Measurements from ENCODE around the gene CTNNA2. TPM values are rescaled to one million over a fixed set of nuclear protein-coding genes. Genes with fewer than 3 reads are reported as not detected.

Gene CTNNA2
- total and polyA plus RNA-seq, 7 experiments from 2014 or later = not detected

DNA sequence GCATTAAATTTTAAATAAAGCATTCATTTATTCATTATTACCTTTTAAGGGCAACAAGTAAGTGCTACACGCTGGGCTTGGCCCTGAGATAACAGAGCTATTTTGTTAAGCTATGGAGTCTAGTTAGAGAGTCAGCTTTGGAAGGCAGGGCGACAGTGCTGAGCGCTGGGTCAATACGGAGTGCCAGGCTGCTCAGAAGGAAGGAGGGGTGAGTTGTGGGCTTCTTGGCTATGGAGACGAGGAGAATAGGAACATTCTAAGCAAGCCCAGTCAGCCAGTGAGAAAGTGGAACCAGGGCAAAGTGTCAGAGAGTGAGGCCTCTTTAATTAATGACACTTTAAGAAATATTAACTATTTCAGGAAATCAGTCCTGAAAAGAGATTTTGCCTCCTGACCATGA, 503.3 kb downstream of the CTNNA2 start:
- H3K36me3 ChIP-seq (ENCODE audit: control insufficient read depth in 2 of 3, insufficient read depth in 3 of 3, low read length in 3 of 3) = no peaks in the 10 kb centered on the region
- H3K4me1 ChIP-seq (ENCODE audit: control insufficient read depth in 2 of 2, insufficient read depth in 2 of 2, low read length in 2 of 2) = no peaks in the 10 kb centered on the region
- no peaks in the 10 kb centered on the region for H3K36me3 Mint-ChIP-seq
- ATAC-seq (no peak), DNase-seq (no peak)
- H3K27ac ChIP-seq (ENCODE audit: low read depth, low read length) = no peak overlapping the region
- no peak overlapping the region for H3K27ac Mint-ChIP-seq
- no peaks in the 10 kb centered on the region for H3K9me3 ChIP-seq (ENCODE audit: control insufficient read depth in 2 of 3, low read length in 3 of 3)
- H3K4me3 ChIP-seq (ENCODE audit: low read length) = no peak overlapping the region
- intact Hi-C loops (cut with micrococcal nuclease) = no loop called here
- no peaks in the 10 kb centered on the region for H3K27me3 Mint-ChIP-seq
- no peaks in the 10 kb centered on the region for H3K4me1 Mint-ChIP-seq
- ChIA-PET CTCF (no interaction called here), POLR2A (no interaction called here)
- no peak overlapping the region for H3K4me3 Mint-ChIP-seq
- H3K27me3 ChIP-seq (ENCODE audit: control insufficient read depth in 2 of 2, insufficient read depth in 2 of 2, low read length in 2 of 2) = no peaks in the 10 kb centered on the region
- peaks cover 0 to 7% (median 0%) of the 10 kb centered on the region in 11 donors for H3K9me3 Mint-ChIP-seq

DNA sequence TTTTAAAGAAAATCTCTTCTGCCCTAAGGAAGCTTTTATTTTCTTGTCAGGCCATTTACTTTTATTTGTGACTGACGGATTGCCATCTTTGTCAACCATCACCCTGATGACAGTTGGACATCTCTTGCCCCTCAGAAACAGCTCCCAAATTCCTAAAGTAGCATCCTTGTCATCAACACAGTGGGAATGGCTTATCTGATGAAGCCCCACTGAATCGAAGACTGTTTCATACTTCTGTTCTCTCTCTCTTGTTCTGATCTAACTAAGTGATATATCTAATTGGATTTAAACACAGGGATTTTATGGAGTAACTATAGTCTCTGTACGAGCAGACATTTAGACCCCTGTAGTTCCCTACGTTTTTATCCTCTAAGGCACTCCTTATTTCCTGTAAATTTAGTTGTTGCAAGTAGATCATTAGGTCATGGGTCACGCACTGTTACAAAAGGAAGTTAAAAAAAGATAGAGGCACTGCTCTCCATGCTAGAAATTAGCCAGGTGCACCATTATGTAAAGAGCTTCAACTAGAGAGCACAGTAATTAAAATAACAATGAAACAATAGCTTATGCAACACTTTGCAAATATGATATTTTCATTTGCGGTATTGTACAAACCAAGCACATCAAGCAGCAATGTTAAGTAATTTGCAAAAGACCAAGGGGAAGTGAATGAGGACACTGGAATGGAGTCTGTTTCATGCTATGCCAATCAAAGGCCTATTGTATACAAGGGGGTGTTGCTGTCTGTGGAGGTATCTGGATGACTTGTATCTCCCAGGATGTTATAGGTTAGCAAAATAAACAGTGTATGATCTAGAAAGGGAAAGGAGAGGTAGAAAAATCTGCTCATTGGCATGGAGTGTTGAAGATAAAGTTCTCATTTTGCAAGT, 507.0 kb downstream of the CTNNA2 start:
- no peak for DNase-seq
- ATAC-seq = no peak
- no peaks in the 10 kb centered on the region for H3K9me3 ChIP-seq (ENCODE audit: control insufficient read depth in 2 of 3, low read length in 3 of 3)
- no peaks in the 10 kb centered on the region for H3K4me1 Mint-ChIP-seq
- H3K27me3 Mint-ChIP-seq = peaks cover 0 to 4% (median 0%) of the 10 kb centered on the region in 5 donors
- H3K27ac Mint-ChIP-seq = no peak overlapping the region
- H3K36me3 ChIP-seq (ENCODE audit: control insufficient read depth in 2 of 3, insufficient read depth in 3 of 3, low read length in 3 of 3) = no peaks in the 10 kb centered on the region
- ChIA-PET POLR2A (no interaction called here), CTCF (no interaction called here)
- intact Hi-C loops (cut with micrococcal nuclease) = no loop called here
- no peaks in the 10 kb centered on the region for H3K27me3 ChIP-seq (ENCODE audit: control insufficient read depth in 2 of 2, insufficient read depth in 2 of 2, low read length in 2 of 2)
- H3K4me3 Mint-ChIP-seq = no peak overlapping the region
- no peaks in the 10 kb centered on the region for H3K4me1 ChIP-seq (ENCODE audit: control insufficient read depth in 2 of 2, insufficient read depth in 2 of 2, low read length in 2 of 2)
- no peaks in the 10 kb centered on the region for H3K36me3 Mint-ChIP-seq
- H3K27ac ChIP-seq (ENCODE audit: low read depth, low read length) = no peak overlapping the region
- no peak overlapping the region for H3K4me3 ChIP-seq (ENCODE audit: low read length)
- H3K9me3 Mint-ChIP-seq = peaks cover 0 to 4% (median 2%) of the 10 kb centered on the region in 11 donors

DNA sequence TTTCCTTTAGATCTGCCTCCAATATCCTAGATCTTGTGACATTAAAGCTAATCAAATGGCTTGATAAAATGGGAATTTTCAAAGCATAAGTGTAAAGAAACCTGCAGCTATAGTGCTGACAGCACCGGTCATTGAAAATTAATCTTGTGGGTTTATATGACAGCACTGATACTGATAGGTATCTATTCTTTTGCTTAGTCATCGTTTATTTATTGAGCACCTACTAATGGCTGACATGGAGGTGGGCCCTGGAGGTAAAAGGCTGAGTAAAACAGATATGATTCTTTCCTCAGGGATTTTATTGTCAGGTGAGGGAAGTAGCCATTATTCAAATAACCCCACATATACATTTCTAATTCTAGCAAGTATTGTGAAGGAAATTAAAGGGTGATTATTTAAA, 509.2 kb downstream of the CTNNA2 start:
- no peak for DNase-seq
- CTCF ChIA-PET = no interaction called here
- intact Hi-C loops (cut with micrococcal nuclease) = no loop called here

DNA sequence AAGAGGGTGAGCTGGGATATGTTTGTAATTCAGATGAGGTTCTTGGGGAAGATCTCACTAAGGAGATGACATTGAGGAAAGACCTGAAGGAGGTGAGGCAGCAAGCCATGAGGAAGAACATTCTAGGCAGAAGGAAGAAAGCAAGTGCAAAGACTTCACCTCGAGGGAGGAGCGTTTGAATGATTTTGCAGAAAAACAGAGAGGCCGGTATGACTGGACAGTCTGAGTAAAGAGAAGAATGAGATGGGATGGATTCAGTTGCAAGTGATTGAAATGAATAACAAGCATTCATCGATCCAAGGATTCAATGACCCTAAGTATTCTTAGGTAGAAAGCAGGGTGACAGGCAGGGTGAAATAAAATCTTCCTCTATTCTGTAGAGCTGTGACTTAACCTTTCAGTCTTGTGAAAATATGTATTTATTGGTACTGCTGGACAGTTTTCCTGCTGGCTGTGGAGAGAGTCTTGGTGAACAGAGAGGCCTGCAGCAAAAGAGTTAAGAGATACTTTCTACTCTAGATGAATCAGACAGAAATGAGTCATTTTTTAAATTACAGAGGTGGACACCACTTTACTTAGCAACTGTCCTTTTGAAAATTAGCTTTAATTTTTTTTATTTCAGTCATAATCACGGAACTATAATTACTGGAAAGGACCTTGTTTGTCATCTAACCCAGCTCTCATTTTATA, 513.3 kb downstream of the CTNNA2 start:
- ChIA-PET CTCF (no interaction called here), POLR2A (no interaction called here)
- Mint-ChIP-seq H3K27me3 (peaks cover 0 to 7% (median 0%) of the 10 kb centered on the region in 5 donors), H3K4me3 (no peak overlapping the region), H3K4me1 (no peaks in the 10 kb centered on the region), H3K9me3 (peaks cover 0 to 18% (median 5%) of the 10 kb centered on the region in 11 donors), H3K36me3 (no peaks in the 10 kb centered on the region), H3K27ac (no peak overlapping the region)
- no peak for ATAC-seq
- Histone ChIP-seq H3K27ac (ENCODE audit: low read depth, low read length) (no peak overlapping the region), H3K27me3 (ENCODE audit: control insufficient read depth in 2 of 2, insufficient read depth in 2 of 2, low read length in 2 of 2) (no peaks in the 10 kb centered on the region), H3K36me3 (ENCODE audit: control insufficient read depth in 2 of 3, insufficient read depth in 3 of 3, low read length in 3 of 3) (no peaks in the 10 kb centered on the region), H3K9me3 (ENCODE audit: control insufficient read depth in 2 of 3, low read length in 3 of 3) (no peaks in the 10 kb centered on the region), H3K4me3 (ENCODE audit: low read length) (no peak overlapping the region), H3K4me1 (ENCODE audit: control insufficient read depth in 2 of 2, insufficient read depth in 2 of 2, low read length in 2 of 2) (no peaks in the 10 kb centered on the region)
- no peak for DNase-seq
- intact Hi-C loops (cut with micrococcal nuclease) = no loop called here

More for the DNA sequence above, 509.2 kb downstream of the CTNNA2 start:
- ATAC-seq = no peak
- POLR2A ChIA-PET = no interaction called here
- Histone ChIP-seq H3K4me1 (ENCODE audit: control insufficient read depth in 2 of 2, insufficient read depth in 2 of 2, low read length in 2 of 2) (no peaks in the 10 kb centered on the region), H3K27ac (ENCODE audit: low read depth, low read length) (no peak overlapping the region), H3K9me3 (ENCODE audit: control insufficient read depth in 2 of 3, low read length in 3 of 3) (no peaks in the 10 kb centered on the region), H3K36me3 (ENCODE audit: control insufficient read depth in 2 of 3, insufficient read depth in 3 of 3, low read length in 3 of 3) (no peaks in the 10 kb centered on the region), H3K4me3 (ENCODE audit: low read length) (no peak overlapping the region), H3K27me3 (ENCODE audit: control insufficient read depth in 2 of 2, insufficient read depth in 2 of 2, low read length in 2 of 2) (no peaks in the 10 kb centered on the region)
- peaks cover 0 to 7% (median 0%) of the 10 kb centered on the region in 5 donors for H3K27me3 Mint-ChIP-seq
- peaks cover 0 to 12% (median 2%) of the 10 kb centered on the region in 11 donors for H3K9me3 Mint-ChIP-seq
- H3K27ac Mint-ChIP-seq = no peak overlapping the region
- H3K4me1 Mint-ChIP-seq = no peaks in the 10 kb centered on the region
- H3K4me3 Mint-ChIP-seq = no peak overlapping the region
- no peaks in the 10 kb centered on the region for H3K36me3 Mint-ChIP-seq

DNA sequence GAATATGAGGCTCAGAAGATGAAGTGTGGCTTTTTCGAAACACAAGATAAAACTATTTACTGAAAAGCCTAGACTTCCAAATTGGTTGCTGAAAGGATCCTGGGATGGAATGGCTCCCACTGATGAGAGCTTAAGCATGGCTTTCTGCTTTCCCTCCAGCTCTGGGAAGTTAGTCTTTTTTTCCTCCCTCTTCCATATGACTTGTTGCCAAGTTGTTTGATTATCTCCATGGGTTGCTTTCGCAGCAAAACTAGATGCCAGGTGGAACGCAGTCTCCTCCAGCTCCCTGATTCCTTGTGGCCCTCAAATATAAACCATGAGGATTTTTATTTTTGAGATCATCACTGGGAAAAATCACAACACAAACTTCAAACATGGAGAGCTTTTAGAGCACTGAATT, 515.2 kb downstream of the CTNNA2 start:
- POLR2A ChIA-PET = no interaction called here
- Mint-ChIP-seq H3K4me3 (no peak overlapping the region), H3K36me3 (no peaks in the 10 kb centered on the region), H3K4me1 (no peaks in the 10 kb centered on the region), H3K9me3 (peaks cover 0 to 20% (median 6%) of the 10 kb centered on the region in 11 donors), H3K27ac (no peak overlapping the region), H3K27me3 (peaks cover 0 to 10% (median 0%) of the 10 kb centered on the region in 5 donors)
- ATAC-seq (no peak), DNase-seq (no peak)
- Histone ChIP-seq H3K9me3 (ENCODE audit: control insufficient read depth in 2 of 3, low read length in 3 of 3) (no peaks in the 10 kb centered on the region), H3K27me3 (ENCODE audit: control insufficient read depth in 2 of 2, insufficient read depth in 2 of 2, low read length in 2 of 2) (no peaks in the 10 kb centered on the region), H3K27ac (ENCODE audit: low read depth, low read length) (no peak overlapping the region), H3K36me3 (ENCODE audit: control insufficient read depth in 2 of 3, insufficient read depth in 3 of 3, low read length in 3 of 3) (no peaks in the 10 kb centered on the region), H3K4me3 (ENCODE audit: low read length) (no peak overlapping the region), H3K4me1 (ENCODE audit: control insufficient read depth in 2 of 2, insufficient read depth in 2 of 2, low read length in 2 of 2) (no peaks in the 10 kb centered on the region)
- CTCF ChIA-PET = no interaction called here
- intact Hi-C loops (cut with micrococcal nuclease) = no loop called here

DNA sequence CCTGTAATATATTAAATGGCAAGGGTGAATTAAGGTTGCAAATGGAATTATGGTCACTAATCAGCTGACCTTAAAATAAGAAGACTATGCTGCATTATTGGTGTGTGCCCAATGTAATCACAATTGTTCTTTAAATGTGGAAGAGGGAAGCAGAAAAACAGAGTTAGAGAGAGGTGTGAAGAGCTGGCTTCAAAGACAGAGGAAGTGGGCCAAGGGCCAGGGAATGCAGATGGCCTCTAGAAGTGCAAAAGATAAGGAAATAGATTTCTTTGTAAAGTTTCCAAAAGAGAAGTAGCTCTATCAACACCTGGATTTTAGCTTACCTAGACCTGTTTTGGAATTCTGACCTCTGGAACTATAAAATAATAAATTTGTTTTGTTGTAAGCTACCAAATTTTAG, 515.7 kb downstream of the CTNNA2 start:
- no peak for DNase-seq
- no peak for ATAC-seq
- Histone ChIP-seq H3K4me3 (ENCODE audit: low read length) (no peak overlapping the region), H3K27ac (ENCODE audit: low read depth, low read length) (no peak overlapping the region), H3K9me3 (ENCODE audit: control insufficient read depth in 2 of 3, low read length in 3 of 3) (no peaks in the 10 kb centered on the region), H3K27me3 (ENCODE audit: control insufficient read depth in 2 of 2, insufficient read depth in 2 of 2, low read length in 2 of 2) (no peaks in the 10 kb centered on the region), H3K4me1 (ENCODE audit: control insufficient read depth in 2 of 2, insufficient read depth in 2 of 2, low read length in 2 of 2) (no peaks in the 10 kb centered on the region), H3K36me3 (ENCODE audit: control insufficient read depth in 2 of 3, insufficient read depth in 3 of 3, low read length in 3 of 3) (no peaks in the 10 kb centered on the region)
- H3K4me3 Mint-ChIP-seq = no peak overlapping the region
- H3K36me3 Mint-ChIP-seq = no peaks in the 10 kb centered on the region
- peaks cover 0 to 10% (median 0%) of the 10 kb centered on the region in 5 donors for H3K27me3 Mint-ChIP-seq
- CTCF ChIA-PET = no interaction called here
- H3K27ac Mint-ChIP-seq = no peak overlapping the region
- intact Hi-C loops (cut with micrococcal nuclease) = no loop called here
- H3K4me1 Mint-ChIP-seq = no peaks in the 10 kb centered on the region
- POLR2A ChIA-PET = no interaction called here
- H3K9me3 Mint-ChIP-seq = peaks cover 0 to 20% (median 6%) of the 10 kb centered on the region in 11 donors
